ELR (cell line): ENCODE data around the gene MARK4.
"Not testable (repeated sequence)": the region's sequence is repeated elsewhere in the genome, so short reads cannot be mapped to it uniquely, and the experiment has no call there.

Experiments
- DNase-seq: peaks from one replicate; pipeline ENCODE4 v3.0.0-alpha.2; 2015; ENCODE audit warnings: low read depth

MARK4 gene

GRCh38 chr19:45305421-45305820 lies 54.4 kb downstream of the MARK4 start:
- DNase-seq: peak; percentile 31

- no peak for DNase-seq
Observed at GRCh38 chr19:45306040-45306439, 55.0 kb downstream of the MARK4 start.

- DNase-seq: no peak
Observed at GRCh38 chr19:45306518-45307027, 55.5 kb downstream of the MARK4 start.

GRCh38 chr19:45307361-45307760 lies 56.3 kb downstream of the MARK4 start:
- DNase-seq: no peak

GRCh38 chr19:45309322-45309721 lies 58.3 kb downstream of the MARK4 start:
- not testable (repeated sequence) for DNase-seq

- no peak for DNase-seq
Observed at GRCh38 chr19:45311621-45312020, 60.5 kb downstream of the MARK4 start.

GRCh38 chr19:45312285-45312684 lies 61.2 kb downstream of the MARK4 start:
- not testable (repeated sequence) for DNase-seq

GRCh38 chr19:45314708-45315245 lies 63.7 kb downstream of the MARK4 start:
- no peak for DNase-seq

GRCh38 chr19:45315304-45315703 lies 64.2 kb downstream of the MARK4 start:
- DNase-seq: no peak

- no peak for DNase-seq
Observed at GRCh38 chr19:45320997-45321775, 70.1 kb downstream of the MARK4 start.

- DNase-seq: no peak
Observed at GRCh38 chr19:45321848-45322247, 70.8 kb downstream of the MARK4 start.

- DNase-seq: no peak
Observed at GRCh38 chr19:45322311-45322710, 71.2 kb downstream of the MARK4 start.

- no peak for DNase-seq
Observed at GRCh38 chr19:45322744-45323281, 71.7 kb downstream of the MARK4 start, which contains the start of gene CKM. Gene CKM (minus strand): TSS chr19:45322875. CDS start chr19:45319713, 3,162 bp downstream.

- no peak for DNase-seq
Observed at GRCh38 chr19:45323671-45324081, 72.6 kb downstream of the MARK4 start.

GRCh38 chr19:45324349-45324907 lies 73.4 kb downstream of the MARK4 start:
- DNase-seq: no peak

GRCh38 chr19:45327404-45328143 lies 76.5 kb downstream of the MARK4 start:
- DNase-seq: no peak

GRCh38 chr19:45331411-45331810 lies 80.3 kb downstream of the MARK4 start:
- DNase-seq: no peak

- no peak for DNase-seq
Observed at GRCh38 chr19:45333609-45334303, 82.7 kb downstream of the MARK4 start.

GRCh38 chr19:45334881-45335280 lies 83.8 kb downstream of the MARK4 start:
- DNase-seq: not testable (repeated sequence)

- no peak for DNase-seq
Observed at GRCh38 chr19:45336696-45337251, 85.7 kb downstream of the MARK4 start.

GRCh38 chr19:45339629-45340028 lies 88.6 kb downstream of the MARK4 start:
- no peak for DNase-seq
